ENCODE data around the gene ZNF549. TPM values are rescaled to one million over a fixed set of nuclear protein-coding genes. Genes with fewer than 3 reads are reported as not detected.

ZNF549 gene
- total and polyA plus RNA-seq, 2 of the 13 experiments (the other 11 are each of a cell fraction or from before 2014, with no cell fraction given): 2.8 to 6.4 TPM

GRCh38 chr19:57599761-57600383 is 72.7 kb downstream of the ZNF549 start, which contains the start of gene ZNF530 (continued):
- TF ChIP-seq AFF4 (CRISPR knock-in tag; IDR thresholded peaks at IDR 0.05) (no peak), SSRP1 (CRISPR knock-in tag; IDR thresholded peaks at IDR 0.05) (no peak), HIVEP1 (CRISPR knock-in tag; IDR thresholded peaks at IDR 0.05) (no peak), KDM3A (CRISPR knock-in tag; IDR thresholded peaks at IDR 0.05; ENCODE audit: low read depth) (0 out of 2 replicates have a peak, but pooled peaks have one; percentile 33), MXD1 (CRISPR knock-in tag; IDR thresholded peaks at IDR 0.05) (0 out of 2 replicates have a peak, but pooled peaks have one; percentile 43), ZNF282 (IDR thresholded peaks at IDR 0.05; ENCODE audit: partially characterized antibody) (no peak), POLR2AphosphoS5 (IDR thresholded peaks at IDR 0.05; ENCODE audit: low read depth, low read length) (peak; percentile 52; the same call in 1 of the 2 replicates), PBX3 (CRISPR knock-in tag; IDR thresholded peaks at IDR 0.05; ENCODE audit: borderline replicate concordance) (no peak), ZNF326 (CRISPR knock-in tag; IDR thresholded peaks at IDR 0.05; ENCODE audit: borderline replicate concordance) (no peak), LCORL (IDR thresholded peaks at IDR 0.05) (peak; percentile 90), LCORL (CRISPR knock-in tag; IDR thresholded peaks at IDR 0.05) (no peak), ZNF136 (CRISPR knock-in tag; IDR thresholded peaks at IDR 0.05; ENCODE audit: low read depth) (0 out of 2 replicates have a peak, but pooled peaks have one; percentile 53), KLF12 (CRISPR knock-in tag; IDR thresholded peaks at IDR 0.05; ENCODE audit: borderline replicate concordance) (0 out of 2 replicates have a peak, but pooled peaks have one; percentile 54), TRAFD1 (CRISPR knock-in tag; IDR thresholded peaks at IDR 0.05; ENCODE audit: borderline replicate concordance) (no peak), ZNF512B (CRISPR knock-in tag; IDR thresholded peaks at IDR 0.05; ENCODE audit: borderline replicate concordance) (no peak), AHR (CRISPR knock-in tag; IDR thresholded peaks at IDR 0.05) (no peak), HMGXB4 (CRISPR knock-in tag; IDR thresholded peaks at IDR 0.05; ENCODE audit: borderline replicate concordance in 1 of 2, low read depth in 1 of 2) (peak; percentile 26 to 45; a peak in 1 of 4 replicates)

Measured in HepG2 (cell line).